ENCODE results near the gene TSSK3.

Gene TSSK3

GRCh38 chr1:32386676-32387392 lies 24.5 kb downstream of the TSSK3 start:
- no peak overlapping the region for H3K9ac ChIP-seq (ENCODE audit: low read depth, low read length)
- no peaks in the 10 kb centered on the region for H3K9me3 ChIP-seq (ENCODE audit: insufficient read depth, low read length, severe bottlenecking)
- no peak overlapping the region for H3K27ac ChIP-seq (ENCODE audit: low read length)
- 0 out of 2 replicates have a peak, but pooled peaks cover 4% of the 10 kb centered on the region for H4K20me1 ChIP-seq (ENCODE audit: insufficient read depth, low read length)
- no peaks in the 10 kb centered on the region for H3K4me1 ChIP-seq (ENCODE audit: insufficient read depth, low read length)
- DNase-seq (no peak), ATAC-seq (ENCODE audit: insufficient read depth, low read depth) (no peak)
- TF ChIP-seq CTCF (IDR thresholded peaks at IDR 0.05; ENCODE audit: borderline replicate concordance, extremely low read depth, low read length, poor library complexity, severe bottlenecking), result no peak
- no peak for TF ChIP-seq EZH2 (IDR thresholded peaks at IDR 0.05; ENCODE audit: borderline replicate concordance, low read depth, low read length, severe bottlenecking)
- H3K4me2 ChIP-seq (ENCODE audit: insufficient read depth, low read length), result no peak overlapping the region
- H3K36me3 ChIP-seq (ENCODE audit: insufficient read depth, low read length), result peaks cover 86% of the 10 kb centered on the region
- H3K27me3 ChIP-seq (ENCODE audit: insufficient read depth, low read length, poor library complexity), result no peaks in the 10 kb centered on the region
- peaks cover 35% of the 10 kb centered on the region for H3K79me2 ChIP-seq (ENCODE audit: insufficient read depth, low read length)
- no peak overlapping the region for H3K4me3 ChIP-seq (ENCODE audit: low read depth in 1 of 2, low read length in 2 of 2)
- H2AFZ ChIP-seq (ENCODE audit: low read depth, low read length), result no peak overlapping the region

- no peak overlapping the region for H3K9ac ChIP-seq (ENCODE audit: low read depth, low read length)
Measured at GRCh38 chr1:32388641-32389040, 26.3 kb downstream of the TSSK3 start.

GRCh38 chr1:32390904-32391870 lies 28.8 kb downstream of the TSSK3 start:
- H3K27me3 ChIP-seq (ENCODE audit: insufficient read depth, low read length, poor library complexity), result no peaks in the 10 kb centered on the region

More at GRCh38 chr1:32388641-32389040, 26.3 kb downstream of the TSSK3 start:
- TF ChIP-seq CTCF (IDR thresholded peaks at IDR 0.05; ENCODE audit: borderline replicate concordance, extremely low read depth, low read length, poor library complexity, severe bottlenecking) (no peak), EZH2 (IDR thresholded peaks at IDR 0.05; ENCODE audit: borderline replicate concordance, low read depth, low read length, severe bottlenecking) (no peak)
- Histone ChIP-seq H3K27me3 (ENCODE audit: insufficient read depth, low read length, poor library complexity) (no peaks in the 10 kb centered on the region), H3K27ac (ENCODE audit: low read length) (no peak overlapping the region), H3K4me2 (ENCODE audit: insufficient read depth, low read length) (no peak overlapping the region), H2AFZ (ENCODE audit: low read depth, low read length) (no peak overlapping the region), H3K9me3 (ENCODE audit: insufficient read depth, low read length, severe bottlenecking) (no peaks in the 10 kb centered on the region), H3K79me2 (ENCODE audit: insufficient read depth, low read length) (peaks cover 51% of the 10 kb centered on the region), H3K4me1 (ENCODE audit: insufficient read depth, low read length) (peaks cover 17% of the 10 kb centered on the region), H3K4me3 (ENCODE audit: low read depth in 1 of 2, low read length in 2 of 2) (no peak overlapping the region), H3K36me3 (ENCODE audit: insufficient read depth, low read length) (peaks cover 78% of the 10 kb centered on the region), H4K20me1 (ENCODE audit: insufficient read depth, low read length) (peaks cover 13% of the 10 kb centered on the region; the same call in 1 of the 2 replicates)
- ATAC-seq (ENCODE audit: insufficient read depth, low read depth) (no peak), DNase-seq (no peak)

More at GRCh38 chr1:32390904-32391870, 28.8 kb downstream of the TSSK3 start:
- H3K9ac ChIP-seq (ENCODE audit: low read depth, low read length), result no peak overlapping the region
- H4K20me1 ChIP-seq (ENCODE audit: insufficient read depth, low read length), result peaks cover 13% of the 10 kb centered on the region
- H3K9me3 ChIP-seq (ENCODE audit: insufficient read depth, low read length, severe bottlenecking), result no peaks in the 10 kb centered on the region
- H3K4me3 ChIP-seq (ENCODE audit: low read depth in 1 of 2, low read length in 2 of 2), result no peak overlapping the region
- H3K4me1 ChIP-seq (ENCODE audit: insufficient read depth, low read length), result peaks cover 32% of the 10 kb centered on the region
- no peak overlapping the region for H2AFZ ChIP-seq (ENCODE audit: low read depth, low read length)
- TF ChIP-seq CTCF (IDR thresholded peaks at IDR 0.05; ENCODE audit: borderline replicate concordance, extremely low read depth, low read length, poor library complexity, severe bottlenecking), result no peak
- no peak for TF ChIP-seq EZH2 (IDR thresholded peaks at IDR 0.05; ENCODE audit: borderline replicate concordance, low read depth, low read length, severe bottlenecking)
- ATAC-seq (ENCODE audit: insufficient read depth, low read depth) (no peak), DNase-seq (no peak)
- H3K27ac ChIP-seq (ENCODE audit: low read length), result no peak overlapping the region
- peaks cover 55% of the 10 kb centered on the region for H3K36me3 ChIP-seq (ENCODE audit: insufficient read depth, low read length)
- no peak overlapping the region for H3K4me2 ChIP-seq (ENCODE audit: insufficient read depth, low read length)
- H3K79me2 ChIP-seq (ENCODE audit: insufficient read depth, low read length), result peaks cover 57% of the 10 kb centered on the region
